ENCODE results near the gene PAX5. TPM values are rescaled to one million over a fixed set of nuclear protein-coding genes. Genes with fewer than 3 reads are reported as not detected.

The PAX5 gene
- total and polyA plus RNA-seq, 2 donors (not counting 1 experiment from before 2014, with no cell fraction given) = not detected

DNA sequence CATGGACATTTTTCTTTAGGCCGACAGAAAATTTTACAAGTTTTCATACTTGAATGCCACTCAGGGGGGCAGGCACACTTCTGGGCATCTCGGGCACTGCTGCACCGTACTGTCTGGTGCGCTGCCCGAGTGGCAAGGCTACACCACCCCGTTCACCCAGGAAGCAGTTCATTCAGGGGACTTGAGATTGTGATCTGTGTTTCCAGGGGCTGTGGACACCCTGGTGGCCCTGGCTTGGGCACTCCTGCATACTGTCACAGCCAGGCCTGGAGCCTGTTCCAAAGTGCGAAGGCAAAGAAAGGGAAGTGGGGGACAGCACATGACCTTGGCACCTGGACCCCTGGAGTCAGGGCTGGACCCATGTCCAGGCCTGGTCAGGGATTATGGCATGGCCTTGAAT, 197.6 kb downstream of the PAX5 start:
- Histone ChIP-seq H3K27ac (ENCODE audit: insufficient read depth, low read length) (no peak overlapping the region), H3K9me3 (ENCODE audit: control insufficient read depth, insufficient read depth, low read depth, low read length) (no peaks in the 10 kb centered on the region), H3K27me3 (ENCODE audit: control insufficient read depth, insufficient read depth, low read length) (no peaks in the 10 kb centered on the region), H3K9ac (ENCODE audit: insufficient read depth, low read length) (no peak overlapping the region), H2AFZ (ENCODE audit: low read length) (no peak overlapping the region), H4K20me1 (ENCODE audit: control insufficient read depth, extremely low read depth, insufficient read depth, low read length) (no peaks in the 10 kb centered on the region), H3K4me3 (replicated peaks in 1 of 4; ENCODE audit: control extremely low read depth in 1 of 4, insufficient read depth in 1 of 4, low read depth in 3 of 4, low read length in 4 of 4) (no peak overlapping the region), H3K4me1 (ENCODE audit: control insufficient read depth, extremely low read depth, insufficient read depth, low read length) (no peaks in the 10 kb centered on the region), H3K36me3 (ENCODE audit: control insufficient read depth, insufficient read depth, low read length) (no peaks in the 10 kb centered on the region), H3K4me2 (ENCODE audit: extremely low read depth, insufficient read depth, low read length) (no peak overlapping the region), H3K79me2 (ENCODE audit: control insufficient read depth, insufficient read depth, low read length) (no peaks in the 10 kb centered on the region)
- DNase-seq (ENCODE audit: low read depth in 2 of 2) = no peak
- TF ChIP-seq, protein P1, sequence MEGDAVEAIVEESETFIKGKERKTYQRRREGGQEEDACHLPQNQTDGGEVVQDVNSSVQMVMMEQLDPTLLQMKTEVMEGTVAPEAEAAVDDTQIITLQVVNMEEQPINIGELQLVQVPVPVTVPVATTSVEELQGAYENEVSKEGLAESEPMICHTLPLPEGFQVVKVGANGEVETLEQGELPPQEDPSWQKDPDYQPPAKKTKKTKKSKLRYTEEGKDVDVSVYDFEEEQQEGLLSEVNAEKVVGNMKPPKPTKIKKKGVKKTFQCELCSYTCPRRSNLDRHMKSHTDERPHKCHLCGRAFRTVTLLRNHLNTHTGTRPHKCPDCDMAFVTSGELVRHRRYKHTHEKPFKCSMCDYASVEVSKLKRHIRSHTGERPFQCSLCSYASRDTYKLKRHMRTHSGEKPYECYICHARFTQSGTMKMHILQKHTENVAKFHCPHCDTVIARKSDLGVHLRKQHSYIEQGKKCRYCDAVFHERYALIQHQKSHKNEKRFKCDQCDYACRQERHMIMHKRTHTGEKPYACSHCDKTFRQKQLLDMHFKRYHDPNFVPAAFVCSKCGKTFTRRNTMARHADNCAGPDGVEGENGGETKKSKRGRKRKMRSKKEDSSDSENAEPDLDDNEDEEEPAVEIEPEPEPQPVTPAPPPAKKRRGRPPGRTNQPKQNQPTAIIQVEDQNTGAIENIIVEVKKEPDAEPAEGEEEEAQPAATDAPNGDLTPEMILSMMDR (conservative IDR thresholded peaks at IDR 0.05 in 1 of 2, IDR thresholded peaks at IDR 0.05 in 1 of 2; ENCODE audit: low read depth in 1 of 2, low read length in 2 of 2) = no peak
- TF ChIP-seq EZH2 (IDR thresholded peaks at IDR 0.05; ENCODE audit: low read length, missing control alignments) = no peak

DNA sequence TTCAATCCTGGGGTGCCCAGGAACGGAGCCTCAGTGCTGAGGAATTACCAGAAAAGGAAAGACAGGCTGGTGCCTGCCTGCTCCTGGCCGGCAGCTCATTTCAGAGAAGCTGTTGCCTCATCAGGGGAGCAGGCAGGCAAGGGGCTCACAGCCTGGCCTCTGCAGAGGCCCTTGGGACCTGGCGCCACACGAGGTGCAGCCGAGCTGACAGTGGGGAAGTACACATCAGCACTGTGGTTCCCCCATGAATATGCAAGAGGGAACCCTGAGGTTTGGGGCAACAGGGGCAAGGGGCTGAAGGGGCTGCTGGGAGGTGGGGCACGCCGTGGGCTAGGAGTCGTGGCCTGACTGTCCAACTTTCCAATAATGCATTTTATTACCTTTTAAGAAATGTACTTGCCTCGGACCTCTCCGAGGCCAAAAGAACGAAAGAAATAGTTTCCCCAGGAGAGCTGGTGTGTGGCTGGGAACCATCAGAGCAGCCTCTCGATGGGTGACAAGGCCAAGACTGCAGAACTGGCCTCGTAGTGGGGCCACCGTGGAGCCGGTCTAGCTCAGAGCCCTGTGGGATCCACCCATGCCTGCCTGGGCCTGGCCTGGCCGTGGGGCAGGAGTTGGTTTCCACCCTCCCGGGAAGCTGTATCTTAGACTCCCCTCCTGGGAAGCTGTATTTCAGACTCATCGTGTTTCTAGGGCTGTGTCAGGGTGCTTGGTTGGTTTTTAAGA, 198.6 kb downstream of the PAX5 start:
- Histone ChIP-seq H3K9me3 (ENCODE audit: control insufficient read depth, insufficient read depth, low read depth, low read length) (no peaks in the 10 kb centered on the region), H2AFZ (ENCODE audit: low read length) (no peak overlapping the region), H3K27ac (ENCODE audit: insufficient read depth, low read length) (no peak overlapping the region), H3K36me3 (ENCODE audit: control insufficient read depth, insufficient read depth, low read length) (no peaks in the 10 kb centered on the region), H3K9ac (ENCODE audit: insufficient read depth, low read length) (no peak overlapping the region), H3K4me2 (ENCODE audit: extremely low read depth, insufficient read depth, low read length) (no peak overlapping the region), H4K20me1 (ENCODE audit: control insufficient read depth, extremely low read depth, insufficient read depth, low read length) (no peaks in the 10 kb centered on the region), H3K79me2 (ENCODE audit: control insufficient read depth, insufficient read depth, low read length) (no peaks in the 10 kb centered on the region), H3K4me1 (ENCODE audit: control insufficient read depth, extremely low read depth, insufficient read depth, low read length) (no peaks in the 10 kb centered on the region), H3K4me3 (replicated peaks in 1 of 4; ENCODE audit: control extremely low read depth in 1 of 4, insufficient read depth in 1 of 4, low read depth in 3 of 4, low read length in 4 of 4) (no peak overlapping the region), H3K27me3 (ENCODE audit: control insufficient read depth, insufficient read depth, low read length) (peaks cover 2% of the 10 kb centered on the region)
- TF ChIP-seq, protein P1 (conservative IDR thresholded peaks at IDR 0.05 in 1 of 2, IDR thresholded peaks at IDR 0.05 in 1 of 2; ENCODE audit: low read depth in 1 of 2, low read length in 2 of 2) = no peak
- TF ChIP-seq EZH2 (IDR thresholded peaks at IDR 0.05; ENCODE audit: low read length, missing control alignments) = no peak
- DNase-seq (ENCODE audit: low read depth in 2 of 2) = no peak

DNA sequence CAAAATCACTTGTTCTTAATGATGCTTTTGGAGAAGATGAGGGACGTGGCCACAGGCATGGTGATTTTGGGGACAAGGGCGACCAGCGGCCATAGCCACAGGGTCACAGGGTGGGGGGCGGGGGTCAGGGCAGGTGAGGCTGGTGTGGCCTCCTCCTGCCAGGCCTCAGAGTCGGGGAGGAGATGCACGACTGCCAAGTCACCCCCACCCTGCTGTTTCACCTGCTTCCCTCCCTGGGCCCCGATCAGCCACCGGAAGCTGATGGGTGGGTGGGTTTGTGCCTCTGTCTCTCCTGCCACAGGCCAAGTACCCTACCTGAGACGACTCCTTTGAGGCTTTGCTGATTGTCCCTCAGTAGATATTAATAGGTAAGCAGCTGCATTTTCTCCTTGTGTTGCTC, 199.3 kb downstream of the PAX5 start:
- no peak overlapping the region for H3K27ac ChIP-seq (ENCODE audit: insufficient read depth, low read length)
- H4K20me1 ChIP-seq (ENCODE audit: control insufficient read depth, extremely low read depth, insufficient read depth, low read length) = no peaks in the 10 kb centered on the region
- no peak overlapping the region for H3K4me3 ChIP-seq (replicated peaks in 1 of 4; ENCODE audit: control extremely low read depth in 1 of 4, insufficient read depth in 1 of 4, low read depth in 3 of 4, low read length in 4 of 4)
- TF ChIP-seq EZH2 (IDR thresholded peaks at IDR 0.05; ENCODE audit: low read length, missing control alignments) = no peak
- TF ChIP-seq, protein P1 (conservative IDR thresholded peaks at IDR 0.05 in 1 of 2, IDR thresholded peaks at IDR 0.05 in 1 of 2; ENCODE audit: low read depth in 1 of 2, low read length in 2 of 2) = no peak
- no peak overlapping the region for H2AFZ ChIP-seq (ENCODE audit: low read length)
- no peaks in the 10 kb centered on the region for H3K36me3 ChIP-seq (ENCODE audit: control insufficient read depth, insufficient read depth, low read length)
- H3K27me3 ChIP-seq (ENCODE audit: control insufficient read depth, insufficient read depth, low read length) = peaks cover 2% of the 10 kb centered on the region
- no peak for DNase-seq (ENCODE audit: low read depth in 2 of 2)
- H3K9ac ChIP-seq (ENCODE audit: insufficient read depth, low read length) = no peak overlapping the region
- H3K79me2 ChIP-seq (ENCODE audit: control insufficient read depth, insufficient read depth, low read length) = no peaks in the 10 kb centered on the region
- no peaks in the 10 kb centered on the region for H3K4me1 ChIP-seq (ENCODE audit: control insufficient read depth, extremely low read depth, insufficient read depth, low read length)
- no peak overlapping the region for H3K4me2 ChIP-seq (ENCODE audit: extremely low read depth, insufficient read depth, low read length)
- H3K9me3 ChIP-seq (ENCODE audit: control insufficient read depth, insufficient read depth, low read depth, low read length) = no peaks in the 10 kb centered on the region
